ENCODE results near the gene SUSD5.

DNA sequence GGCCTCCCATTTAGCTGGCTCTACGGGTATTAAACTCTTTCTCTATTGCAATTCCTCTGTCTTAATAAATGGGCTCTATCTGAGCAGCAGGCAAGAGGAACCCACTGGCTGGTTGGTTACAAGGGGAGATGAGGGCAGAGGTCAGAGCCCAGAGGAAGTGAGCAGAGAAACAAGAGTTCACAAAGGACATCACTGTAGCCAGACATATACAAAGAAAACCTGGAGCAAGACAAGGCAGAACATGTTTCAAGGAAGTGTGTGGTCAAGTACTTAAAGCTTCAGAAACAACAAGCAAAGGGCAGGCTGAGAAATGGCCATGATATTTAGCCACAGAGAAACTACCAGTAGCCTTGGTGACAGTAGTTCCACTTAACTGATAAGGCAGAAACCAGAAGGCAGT, 24.3 kb downstream of the SUSD5 start:
- TF ChIP-seq GATA3 (IDR thresholded peaks at IDR 0.05; ENCODE audit: low read depth, low read length) (no peak), GATA2 (IDR thresholded peaks at IDR 0.05; ENCODE audit: low read depth, low read length) (no peak)
